AG04449 (cell line): ENCODE results near the gene TYW5.
"Not testable (repeated sequence)": the region's sequence is repeated elsewhere in the genome, so short reads cannot be mapped to it uniquely, and the experiment has no call there.

Experiments used
- CTCF ChIA-PET: fragments of 350-600 bp; formaldehyde crosslinking; extraction: SDS; loops from one replicate; lab custom pipeline; 2021; ENCODE audit warnings: antibody characterized with exemption; lab: Yijun Ruan, JAX
- POLR2A ChIA-PET: fragments of 400-600, 350-600 bp; formaldehyde crosslinking; extraction: SDS; loops from one replicate; lab custom pipeline; 2020; ENCODE audit warnings: antibody characterized with exemption, inconsistent platforms; lab: Yijun Ruan, JAX
- DNase-seq: peaks from one replicate; pipeline ENCODE4 v3.0.0-alpha.2; 2010; ENCODE audit warnings: low read depth, low spot score
- H3K4me3 ChIP-seq: 2 replicates; pipeline ENCODE4 v1.5.1; 2011; ENCODE audit warnings: low read depth, mild to moderate bottlenecking, control low read depth, low read length
- TF ChIP-seq, protein P1 (sequence below): IDR thresholded peaks from one replicate; pipeline ENCODE4 v1.5.1; 2011; ENCODE audit warnings: mild to moderate bottlenecking, moderate library complexity, low read length, control low read depth, inconsistent platforms; ENCODE audit not compliant: insufficient read depth; ENCODE audit errors: missing control alignments

TYW5 gene

GRCh38 chr2:199928226-199928625 lies 27.1 kb downstream of the TYW5 start:
- TF ChIP-seq, protein P1, sequence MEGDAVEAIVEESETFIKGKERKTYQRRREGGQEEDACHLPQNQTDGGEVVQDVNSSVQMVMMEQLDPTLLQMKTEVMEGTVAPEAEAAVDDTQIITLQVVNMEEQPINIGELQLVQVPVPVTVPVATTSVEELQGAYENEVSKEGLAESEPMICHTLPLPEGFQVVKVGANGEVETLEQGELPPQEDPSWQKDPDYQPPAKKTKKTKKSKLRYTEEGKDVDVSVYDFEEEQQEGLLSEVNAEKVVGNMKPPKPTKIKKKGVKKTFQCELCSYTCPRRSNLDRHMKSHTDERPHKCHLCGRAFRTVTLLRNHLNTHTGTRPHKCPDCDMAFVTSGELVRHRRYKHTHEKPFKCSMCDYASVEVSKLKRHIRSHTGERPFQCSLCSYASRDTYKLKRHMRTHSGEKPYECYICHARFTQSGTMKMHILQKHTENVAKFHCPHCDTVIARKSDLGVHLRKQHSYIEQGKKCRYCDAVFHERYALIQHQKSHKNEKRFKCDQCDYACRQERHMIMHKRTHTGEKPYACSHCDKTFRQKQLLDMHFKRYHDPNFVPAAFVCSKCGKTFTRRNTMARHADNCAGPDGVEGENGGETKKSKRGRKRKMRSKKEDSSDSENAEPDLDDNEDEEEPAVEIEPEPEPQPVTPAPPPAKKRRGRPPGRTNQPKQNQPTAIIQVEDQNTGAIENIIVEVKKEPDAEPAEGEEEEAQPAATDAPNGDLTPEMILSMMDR: no peak
- POLR2A ChIA-PET: no interaction called here
- no peak for DNase-seq
- H3K4me3 ChIP-seq: no peak overlapping the region
- CTCF ChIA-PET: interaction anchor here (1.2 to 1.7 kb wide), 3 partner anchors 10 to 13 kb away, joined by 3 to 5 read pairs (median 3); no protein-coding TSS in a partner anchor

GRCh38 chr2:199926806-199927205 lies 28.5 kb downstream of the TYW5 start:
- TF ChIP-seq, protein P1: no peak
- DNase-seq: no peak
- POLR2A ChIA-PET: no interaction called here
- H3K4me3 ChIP-seq: no peak overlapping the region
- CTCF ChIA-PET: interaction anchor here (1.2 kb wide), 1 partner anchor 18 kb away, joined by 3 read pairs; no protein-coding TSS in a partner anchor

GRCh38 chr2:199923924-199924323 lies 31.4 kb downstream of the TYW5 start:
- no peak for DNase-seq
- CTCF ChIA-PET: no interaction called here
- POLR2A ChIA-PET: no interaction called here
- TF ChIP-seq, protein P1: no peak
- H3K4me3 ChIP-seq: no peak overlapping the region

- DNase-seq: no peak
- H3K4me3 ChIP-seq: no peak overlapping the region
- ChIA-PET POLR2A (no interaction called here), CTCF (interaction anchor here (0.9 kb wide), 1 partner anchor 18 kb away, joined by 3 read pairs; no protein-coding TSS in a partner anchor)
- TF ChIP-seq, protein P1: no peak
These were observed 32.4 kb downstream of the TYW5 start for GRCh38 chr2:199922856-199923255.

GRCh38 chr2:199916980-199917379 lies 38.3 kb downstream of the TYW5 start:
- CTCF ChIA-PET: no interaction called here
- no peak overlapping the region for H3K4me3 ChIP-seq
- DNase-seq: no peak
- TF ChIP-seq, protein P1: no peak
- POLR2A ChIA-PET: no interaction called here

GRCh38 chr2:199914372-199914958 lies 40.8 kb downstream of the TYW5 start:
- TF ChIP-seq, protein P1: no peak
- ChIA-PET POLR2A (no interaction called here), CTCF (no interaction called here)
- DNase-seq: no peak
- H3K4me3 ChIP-seq: no peak overlapping the region

DNA sequence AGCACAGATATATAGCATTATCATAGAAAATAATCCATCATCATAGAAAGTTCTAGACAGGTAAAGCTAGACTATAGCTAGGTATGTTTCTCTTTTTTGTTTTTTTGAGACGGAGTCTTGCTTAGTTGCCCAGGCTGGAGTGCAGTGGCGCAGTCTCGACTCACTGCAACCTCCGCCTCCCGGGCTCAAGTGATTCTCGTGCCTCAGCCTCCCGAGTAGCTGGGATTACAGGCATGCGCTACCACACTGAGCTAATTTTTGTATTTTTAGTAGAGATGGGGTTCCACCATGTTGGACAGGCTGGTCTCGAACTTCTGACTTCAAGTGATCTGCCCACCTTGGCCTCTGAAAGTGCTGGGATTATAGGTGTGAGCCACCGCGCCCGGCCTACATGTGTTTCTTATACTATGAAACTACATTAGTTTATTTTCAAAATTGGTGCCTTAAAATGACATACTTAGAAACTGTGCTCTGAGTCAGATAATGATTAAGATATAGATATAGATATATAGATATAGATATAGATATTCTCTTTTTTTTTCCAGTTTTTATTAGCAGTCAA lies 42.7 kb downstream of the TYW5 start:
- H3K4me3 ChIP-seq: peak overlapping the region; percentile 97
- POLR2A ChIA-PET, CTCF ChIA-PET, DNase-seq: not testable (repeated sequence)
